GM18507 (cell line): ENCODE data around the gene ANAPC15.

Experiments used
- DNase-seq: peaks from one replicate; pipeline ENCODE4 v3.0.0; 2011; ENCODE audit warnings: low read depth; ENCODE audit not compliant: insufficient read length; ENCODE audit errors: extremely low spot score
- FAIRE-seq: peaks from 2 replicates; lab custom pipeline; 2011; peaks lifted over from hg19 to GRCh38; lab: Jason Lieb, UNC

The ANAPC15 gene

DNA sequence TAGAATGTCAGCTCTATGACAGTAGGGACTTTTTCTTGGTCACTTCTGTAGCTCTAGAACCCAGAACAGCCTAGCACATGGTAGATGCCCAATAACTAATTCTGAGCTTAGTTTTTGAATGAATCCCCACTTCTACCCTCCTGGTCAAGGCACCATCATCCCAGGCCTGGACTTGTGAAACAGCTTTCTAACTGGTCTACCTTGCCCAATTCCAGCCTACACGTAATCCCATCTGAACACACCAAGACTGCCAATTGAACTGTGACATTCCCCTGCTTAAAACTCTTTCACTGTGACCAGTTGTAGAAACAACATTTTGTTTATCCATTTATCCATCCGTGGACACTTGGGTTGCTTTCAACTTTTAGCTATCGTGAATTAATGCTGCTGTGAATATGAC is 16.9 kb upstream of the ANAPC15 start:
- no peak for DNase-seq
- no peak for FAIRE-seq

- DNase-seq (no peak), FAIRE-seq (no peak)
Observed at GRCh38 chr11:72127923-72128322, 15.4 kb upstream of the ANAPC15 start.

- FAIRE-seq (no peak), DNase-seq (no peak)
Observed at GRCh38 chr11:72125956-72126355, 13.5 kb upstream of the ANAPC15 start.

DNA sequence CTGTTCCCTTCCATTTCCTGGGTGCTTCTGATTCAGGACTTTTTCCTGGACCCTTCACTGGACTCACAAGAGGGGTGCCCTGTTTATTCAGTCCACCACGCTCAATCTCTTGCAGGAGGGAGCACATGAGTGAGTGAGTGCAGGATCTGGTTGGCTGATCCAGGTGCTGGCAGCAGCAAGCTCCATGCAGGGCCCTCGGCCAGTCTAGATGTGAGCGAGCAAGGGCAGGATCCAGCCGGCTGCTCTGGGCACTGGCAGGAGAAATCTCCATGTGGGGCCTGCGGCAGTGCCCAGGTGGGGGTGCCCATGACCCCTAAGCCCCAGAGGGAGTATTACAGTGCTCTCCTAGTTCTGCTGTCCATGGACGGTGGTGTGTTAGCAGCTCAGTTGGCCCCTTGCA is 11.6 kb upstream of the ANAPC15 start:
- DNase-seq (no peak), FAIRE-seq (no peak)

GRCh38 chr11:72123117-72123653 is 10.7 kb upstream of the ANAPC15 start:
- DNase-seq (no peak), FAIRE-seq (no peak)

DNA sequence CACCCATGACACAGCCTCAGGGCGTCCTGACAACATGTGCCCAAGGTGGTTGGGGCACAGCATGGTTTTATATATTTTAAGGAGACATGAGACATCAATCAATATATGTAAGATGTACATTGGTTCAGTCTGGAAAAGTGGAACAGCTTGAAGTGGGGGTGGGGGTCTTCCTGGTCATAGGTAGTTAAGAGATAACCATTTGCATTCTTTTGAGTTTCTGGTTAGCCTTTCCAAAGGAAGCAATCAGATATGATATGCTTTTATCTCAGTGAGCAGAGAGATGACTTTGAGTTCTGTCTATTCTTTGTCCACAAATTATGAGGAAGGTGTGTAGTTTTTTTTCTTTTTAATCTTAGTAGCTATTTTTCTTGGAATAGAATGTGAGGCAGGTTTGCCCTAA is 10.1 kb upstream of the ANAPC15 start:
- FAIRE-seq (no peak), DNase-seq (no peak)

GRCh38 chr11:72120930-72121329 is 8.4 kb upstream of the ANAPC15 start:
- FAIRE-seq (no peak), DNase-seq (no peak)

DNA sequence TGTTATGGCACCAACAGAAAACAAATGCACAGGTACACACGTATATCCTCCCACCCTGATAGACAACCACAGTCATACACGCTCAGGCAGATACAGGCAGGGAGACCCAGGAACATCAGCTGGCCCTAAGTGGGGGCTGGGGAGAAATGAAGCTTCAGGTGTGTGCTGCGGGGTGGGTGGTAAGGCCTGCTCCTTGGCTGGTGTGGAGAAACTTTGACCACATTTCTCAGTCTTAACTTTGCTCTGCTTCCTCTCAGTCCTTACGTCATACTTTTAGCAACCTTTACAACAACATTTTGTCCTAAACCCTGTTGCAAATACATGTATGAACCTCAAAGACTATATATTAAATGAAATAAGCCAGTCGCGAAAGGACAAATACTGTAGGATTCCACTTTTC is 6.7 kb upstream of the ANAPC15 start:
- FAIRE-seq = no peak
- no peak for DNase-seq

- FAIRE-seq (no peak), DNase-seq (no peak)
Observed at GRCh38 chr11:72116019-72116755, 3.7 kb upstream of the ANAPC15 start.

GRCh38 chr11:72114570-72114969 is 2.1 kb upstream of the ANAPC15 start:
- no peak for DNase-seq
- no peak for FAIRE-seq

GRCh38 chr11:72112978-72113808 is 698 bp upstream of the ANAPC15 start:
- no peak for FAIRE-seq
- DNase-seq = no peak

- FAIRE-seq (no peak), DNase-seq (no peak)
Observed at GRCh38 chr11:72111300-72112142, 974 bp downstream of the ANAPC15 start.

- FAIRE-seq (no peak), DNase-seq (no peak)
Observed at GRCh38 chr11:72105888-72106287, 6.6 kb downstream of the ANAPC15 start, which contains the start of gene TOMT. TSS of gene TOMT (plus strand) at chr11:72105924. CDS start at chr11:72105952, 28 bp downstream.

DNA sequence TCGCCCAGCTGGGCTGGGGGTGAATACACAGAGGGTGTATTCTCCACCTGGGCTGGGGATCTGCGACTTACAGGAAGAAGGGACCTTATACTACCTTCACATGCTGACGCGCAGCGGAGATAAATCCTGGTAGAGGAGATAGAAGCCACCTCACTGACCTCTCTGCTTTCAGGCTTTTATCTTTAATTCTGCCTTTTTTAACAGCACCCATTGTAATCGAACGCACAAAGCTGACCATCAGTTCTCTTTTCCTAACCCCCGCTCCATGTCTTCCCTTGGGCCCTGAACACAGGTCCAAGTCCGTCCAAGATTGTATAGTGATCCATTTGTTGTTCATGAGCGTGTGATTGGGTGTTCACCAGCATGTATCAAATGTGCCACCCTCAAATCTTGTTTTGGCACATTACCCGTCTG is 8.7 kb downstream of the ANAPC15 start:
- DNase-seq (no peak), FAIRE-seq (no peak)

GRCh38 chr11:72102946-72103753 is 9.3 kb downstream of the ANAPC15 start, which contains the start of gene LAMTOR1:
TSS of gene LAMTOR1 (minus strand) at chr11:72103297. CDS start at chr11:72103224, 73 bp downstream.
- FAIRE-seq = peak; percentile 94
- DNase-seq = peak; percentile 93

DNA sequence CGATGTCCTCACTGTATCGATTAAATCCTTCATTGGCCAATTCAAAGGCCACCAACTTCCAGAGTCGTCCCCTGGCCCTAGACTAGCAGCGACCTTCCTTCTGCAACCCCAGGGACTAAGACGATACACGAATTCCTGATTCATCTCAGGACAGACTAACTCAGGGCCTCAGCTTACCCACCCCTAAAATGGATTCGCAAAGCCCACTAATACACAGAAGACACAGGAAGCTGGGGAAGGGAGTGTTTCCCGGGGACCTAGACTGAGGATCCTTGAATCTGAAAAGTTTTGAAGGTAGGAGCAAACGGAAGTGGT is 9.9 kb downstream of the ANAPC15 start:
- FAIRE-seq (no peak), DNase-seq (no peak)

GRCh38 chr11:72102162-72102561 is 10.3 kb downstream of the ANAPC15 start:
- DNase-seq = no peak
- FAIRE-seq = no peak

DNA sequence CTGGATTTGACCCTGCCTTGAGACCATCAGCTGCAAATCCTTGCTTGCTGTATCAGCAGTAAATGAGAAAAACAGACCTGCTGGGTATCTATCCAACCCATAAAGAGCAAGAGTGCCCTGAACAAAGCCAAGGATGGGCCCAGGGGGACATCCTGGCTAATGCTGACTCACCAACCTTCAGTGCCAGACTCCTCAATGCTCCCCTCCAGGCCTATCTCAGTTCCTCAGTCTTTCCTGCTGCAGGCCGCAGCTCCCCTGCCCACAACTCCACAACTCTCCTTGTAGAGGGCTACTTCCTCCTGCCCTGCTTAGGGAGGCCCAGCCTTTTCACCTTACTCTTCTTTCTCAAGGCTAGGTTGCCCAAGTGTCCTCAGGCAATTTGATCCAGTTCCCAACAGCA is 12.0 kb downstream of the ANAPC15 start:
- FAIRE-seq = no peak
- no peak for DNase-seq

- no peak for FAIRE-seq
- no peak for DNase-seq
Observed at GRCh38 chr11:72100009-72100408, 12.5 kb downstream of the ANAPC15 start.
